Fibroblast of villous mesenchyme (primary cell): ENCODE data around the gene MYO16. TPM values are rescaled to one million over a fixed set of nuclear protein-coding genes. Genes with fewer than 3 reads are reported as not detected.

ENCODE experiments used
- DNase-seq: peaks from one replicate; pipeline ENCODE4 v3.0.0-alpha.2; 2010; ENCODE audit warnings: low read depth
- H3K4me3 ChIP-seq: 2 replicates; pipeline ENCODE4 v1.5.1; 2011; ENCODE audit warnings: low read depth, mild to moderate bottlenecking, low read length
- CTCF ChIP-seq: IDR thresholded peaks from 2 replicates; pipeline ENCODE4 v1.5.1; 2012; ENCODE audit warnings: low read depth, mild to moderate bottlenecking, low read length; ENCODE audit not compliant: insufficient read depth
- total RNA-seq: library from RNA; depleted of rRNA; stranded (reverse); fragments of >200 nt; gene quantifications from 2 replicates; pipeline ENCODE4 v1.2.3, GENCODE V29; 2012

The MYO16 gene
- total RNA-seq, 1 donor: 0.86 TPM

GRCh38 chr13:108606424-108606823 lies 23.0 kb upstream of the MYO16 start:
- TF ChIP-seq CTCF: no peak
- no peak for DNase-seq
- no peak overlapping the region for H3K4me3 ChIP-seq

DNA sequence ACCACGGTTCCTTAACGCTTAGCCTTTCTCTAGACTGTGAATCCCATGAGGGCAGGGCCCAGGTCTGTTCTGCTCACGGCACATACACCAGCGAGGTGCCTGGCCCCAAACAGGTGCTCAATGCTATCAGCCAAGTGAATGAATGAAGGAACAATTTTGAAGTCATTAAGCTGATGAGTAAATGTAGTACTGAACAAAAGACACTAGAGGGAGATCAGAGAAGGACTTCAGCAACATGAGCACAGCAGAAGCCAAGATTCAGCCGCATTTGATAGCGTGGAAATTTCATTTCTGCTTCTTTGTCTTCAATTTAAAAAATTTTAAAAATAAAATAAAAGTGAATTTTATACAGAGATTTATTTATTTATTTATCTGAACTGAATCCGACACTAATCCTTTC lies 20.1 kb upstream of the MYO16 start:
- DNase-seq: peak; percentile 24
- TF ChIP-seq CTCF: peak; percentile 41
- no peak overlapping the region for H3K4me3 ChIP-seq

DNA sequence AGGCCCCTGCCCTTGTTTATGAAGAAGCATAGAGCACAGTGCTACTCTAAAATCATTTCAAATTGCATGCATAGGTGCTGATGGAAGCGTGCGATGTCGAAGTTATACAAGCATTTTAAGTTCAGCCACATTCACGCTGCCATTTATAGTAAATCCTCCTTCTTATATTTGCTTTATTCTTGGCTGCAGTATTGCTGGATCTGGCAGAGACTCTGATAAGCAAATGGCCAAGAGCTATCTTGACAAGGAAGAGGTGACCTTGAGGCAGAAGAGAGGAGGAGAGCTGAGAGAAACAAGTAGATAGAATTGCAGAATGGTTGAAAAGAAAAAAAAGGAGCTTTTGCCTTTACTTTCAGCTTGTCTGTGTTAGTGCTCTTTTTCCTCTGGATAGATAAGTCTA lies 18.9 kb upstream of the MYO16 start:
- DNase-seq: no peak
- H3K4me3 ChIP-seq: no peak overlapping the region
- no peak for TF ChIP-seq CTCF

GRCh38 chr13:108615241-108615640 lies 14.2 kb upstream of the MYO16 start:
- no peak overlapping the region for H3K4me3 ChIP-seq
- no peak for DNase-seq

GRCh38 chr13:108618233-108618632 lies 11.2 kb upstream of the MYO16 start:
- no peak for DNase-seq
- TF ChIP-seq CTCF: no peak
- H3K4me3 ChIP-seq: no peak overlapping the region

More at GRCh38 chr13:108615241-108615640, 14.2 kb upstream of the MYO16 start:
- no peak for TF ChIP-seq CTCF

DNA sequence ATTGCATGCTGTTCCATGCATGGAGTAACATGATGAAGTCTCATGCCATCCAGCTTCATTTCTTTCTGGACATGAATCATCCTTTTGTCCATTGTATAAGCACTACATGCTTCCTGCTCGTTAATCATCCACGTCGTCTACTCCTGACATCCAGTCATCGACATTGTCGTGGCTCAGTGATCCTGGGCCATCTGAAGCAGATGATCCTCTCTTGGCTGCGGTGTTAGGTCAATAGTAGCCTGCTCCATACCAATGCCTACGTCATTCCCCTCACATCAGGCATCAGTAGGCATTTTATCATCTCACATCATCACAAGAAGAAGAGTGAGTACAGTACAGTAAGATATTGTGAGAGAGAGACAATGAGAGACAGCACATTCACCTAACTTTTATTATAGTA lies 7.9 kb upstream of the MYO16 start:
- H3K4me3 ChIP-seq: no peak overlapping the region

More for the DNA sequence above, 7.9 kb upstream of the MYO16 start:
- no peak for TF ChIP-seq CTCF
- DNase-seq: no peak
